Ovary (tissue), 3 donors: Measurements from ENCODE around the gene ATP5PB.

ENCODE experiments used
- CTCF ChIP-seq, 3 donors: fragments of 450-650 bp in 2 of 3; fragments of 200-600 bp in 1 of 3; IDR thresholded peaks; one replicate each; pipeline versions ENCODE4 v1.5.1 to v1.8.0; 2016 to 2022; ENCODE audit warnings: antibody characterized with exemption in 3 of 3, mild to moderate bottlenecking in 1 of 3
- EP300 ChIP-seq: sonication (generic); formaldehyde crosslinking; IDR thresholded peaks from one replicate; pipeline ENCODE4 v1.6.1; 2017; ENCODE audit warnings: antibody characterized with exemption
- POLR2A ChIP-seq: fragments of 450-650 bp; IDR thresholded peaks from one replicate; pipeline ENCODE4 v1.6.1; 2017; ENCODE audit warnings: antibody characterized with exemption, mild to moderate bottlenecking, moderate library complexity
- donor health status: DM: no; HTN: no; CAD: no.

- TF ChIP-seq CTCF (IDR thresholded peaks at IDR 0.05) (no peak), EP300 (no peak), POLR2A (no peak)
Measured at GRCh38 chr1:111467865-111468716, 18.8 kb downstream of the ATP5PB start.
